ENCODE results near the gene ZNF683.

GRCh38 chr1:26362331-26362730 lies 10.2 kb downstream of the ZNF683 start:
- TF ChIP-seq, protein P1, sequence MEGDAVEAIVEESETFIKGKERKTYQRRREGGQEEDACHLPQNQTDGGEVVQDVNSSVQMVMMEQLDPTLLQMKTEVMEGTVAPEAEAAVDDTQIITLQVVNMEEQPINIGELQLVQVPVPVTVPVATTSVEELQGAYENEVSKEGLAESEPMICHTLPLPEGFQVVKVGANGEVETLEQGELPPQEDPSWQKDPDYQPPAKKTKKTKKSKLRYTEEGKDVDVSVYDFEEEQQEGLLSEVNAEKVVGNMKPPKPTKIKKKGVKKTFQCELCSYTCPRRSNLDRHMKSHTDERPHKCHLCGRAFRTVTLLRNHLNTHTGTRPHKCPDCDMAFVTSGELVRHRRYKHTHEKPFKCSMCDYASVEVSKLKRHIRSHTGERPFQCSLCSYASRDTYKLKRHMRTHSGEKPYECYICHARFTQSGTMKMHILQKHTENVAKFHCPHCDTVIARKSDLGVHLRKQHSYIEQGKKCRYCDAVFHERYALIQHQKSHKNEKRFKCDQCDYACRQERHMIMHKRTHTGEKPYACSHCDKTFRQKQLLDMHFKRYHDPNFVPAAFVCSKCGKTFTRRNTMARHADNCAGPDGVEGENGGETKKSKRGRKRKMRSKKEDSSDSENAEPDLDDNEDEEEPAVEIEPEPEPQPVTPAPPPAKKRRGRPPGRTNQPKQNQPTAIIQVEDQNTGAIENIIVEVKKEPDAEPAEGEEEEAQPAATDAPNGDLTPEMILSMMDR (conservative IDR thresholded peaks at IDR 0.05): no peak
- TF ChIP-seq EZH2 (IDR thresholded peaks at IDR 0.05; ENCODE audit: low read depth): no peak
